SK-N-SH (cell line): Measurements from ENCODE around the gene DAB2IP. TPM values are rescaled to one million over a fixed set of nuclear protein-coding genes. Genes with fewer than 3 reads are reported as not detected.

ENCODE experiments used
- CTCF ChIA-PET: fragments of 300-600, 350-600 bp; formaldehyde crosslinking; extraction: SDS; loops from one replicate; lab custom pipeline; 2021; lab: Yijun Ruan, JAX
- POLR2A ChIA-PET: fragments of 350-600 bp; sonication (Branson Sonifier 250); formaldehyde crosslinking; extraction: SDS; loops from one replicate; lab custom pipeline; 2020; ENCODE audit warnings: antibody characterized with exemption, inconsistent platforms; lab: Yijun Ruan, JAX
- DNase-seq: peaks from one replicate; pipeline ENCODE4 v3.0.0; 2012
- H2AFZ ChIP-seq: fragments of 200-600 bp; sonication (generic); 2 replicates; pipeline ENCODE4 v1.8.1; 2016; ENCODE audit warnings: antibody characterized with exemption, mild to moderate bottlenecking, low read depth
- H3F3A ChIP-seq: fragments of 200-600 bp; sonication (generic); replicated peaks from 2 replicates; pipeline ENCODE3; 2016; ENCODE audit warnings: antibody characterized with exemption, mild to moderate bottlenecking; ENCODE audit not compliant: insufficient read depth
- H3K27ac ChIP-seq, 2 experiments: fragments of 200-500 bp in 1 of 2; fragments of 200-600 bp in 1 of 2; sonication (Bioruptor generic) in 1 of 2; sonication (generic), shearing (Covaris generic) in 1 of 2; 2 replicates each; pipeline versions ENCODE4 v1.5.1 to v1.6.1; 2014 to 2016; ENCODE audit warnings: low read depth in 2 of 2, inconsistent platforms in 1 of 2, low read length in 1 of 2, mild to moderate bottlenecking in 1 of 2, mixed read lengths in 1 of 2
- H3K27me3 ChIP-seq: fragments of 200-600 bp; sonication (generic), shearing (Covaris generic); 2 replicates; pipeline ENCODE4 v1.6.1; 2016; ENCODE audit warnings: mixed run types; ENCODE audit not compliant: insufficient read depth
- H3K36me3 ChIP-seq, 2 experiments: fragments of 200-500 bp in 1 of 2; fragments of 200-600 bp in 1 of 2; sonication (Bioruptor generic) in 1 of 2; sonication (generic) in 1 of 2; replicated peaks in 1 of 2; 2 replicates each; pipeline versions ENCODE3 to v1.5.1; 2014 to 2016; ENCODE audit warnings: low read length in 1 of 2, mild to moderate bottlenecking in 1 of 2; ENCODE audit not compliant: insufficient read depth in 2 of 2, control insufficient read depth in 1 of 2
- H3K4me1 ChIP-seq, 2 experiments: fragments of 200-500 bp in 1 of 2; fragments of 200-600 bp in 1 of 2; sonication (Bioruptor generic) in 1 of 2; sonication (generic), shearing (Covaris generic) in 1 of 2; 2 replicates each; pipeline versions ENCODE4 v1.5.1 to v1.6.1; 2014 to 2016; ENCODE audit warnings: low read depth in 1 of 2, low read length in 1 of 2, mixed run types in 1 of 2; ENCODE audit not compliant: insufficient read depth in 2 of 2, control insufficient read depth in 1 of 2
- H3K4me2 ChIP-seq: fragments of 200-600 bp; sonication (generic), shearing (Covaris generic); 2 replicates; pipeline ENCODE4 v1.6.1; 2017; ENCODE audit warnings: mixed run types
- H3K4me3 ChIP-seq, 2 experiments: fragments of 200-500 bp in 1 of 2; fragments of 200-600 bp in 1 of 2; sonication (Bioruptor generic) in 1 of 2; sonication (generic), shearing (Covaris generic) in 1 of 2; 2 replicates each; pipeline versions ENCODE4 v1.5.1 to v1.8.1; 2014 to 2016; ENCODE audit warnings: low read depth in 2 of 2, inconsistent platforms in 1 of 2, low read length in 1 of 2, mild to moderate bottlenecking in 1 of 2, mixed read lengths in 1 of 2, moderate library complexity in 1 of 2
- H3K79me2 ChIP-seq: fragments of 200-600 bp; sonication (generic); 2 replicates; pipeline ENCODE4 v1.8.1; 2017; ENCODE audit warnings: mild to moderate bottlenecking; ENCODE audit not compliant: insufficient read depth
- H3K9ac ChIP-seq: fragments of 200-600 bp; sonication (generic); 2 replicates; pipeline ENCODE4 v1.6.1; 2017; ENCODE audit warnings: mixed run types
- H3K9me2 ChIP-seq: fragments of 200-600 bp; sonication (generic); 2 replicates; pipeline ENCODE4 v1.6.1; 2017; ENCODE audit warnings: mixed run types
- H3K9me3 ChIP-seq: fragments of 200-600 bp; sonication (generic); 2 replicates; pipeline ENCODE4 v1.6.1; 2017; ENCODE audit warnings: mixed run types, mild to moderate bottlenecking, moderate library complexity
- H4K20me1 ChIP-seq: fragments of 200-600 bp; sonication (generic); 2 replicates; pipeline ENCODE4 v1.6.1; 2017; ENCODE audit warnings: mild to moderate bottlenecking, mixed run types; ENCODE audit not compliant: insufficient read depth
- CHD2 ChIP-seq: fragments of 150-350 bp; IDR thresholded peaks from 2 replicates; pipeline ENCODE4 v1.6.1; 2018; ENCODE audit warnings: low read length; ENCODE audit not compliant: partially characterized antibody
- EP300 ChIP-seq, 2 experiments: IDR thresholded peaks; 2 replicates each; pipeline versions ENCODE4 v1.4.0 to v1.6.1; 2012; ENCODE audit warnings: borderline replicate concordance in 1 of 2, low read depth in 1 of 2, low read length in 1 of 2
- EZH2phosphoT487 ChIP-seq: fragments of 200-600 bp; sonication (generic); IDR thresholded peaks from 2 replicates; pipeline ENCODE4 v1.6.1; 2017; ENCODE audit warnings: low read depth, mixed run types, mild to moderate bottlenecking, antibody characterized with exemption, moderate library complexity, borderline replicate concordance
- FOXJ3 ChIP-seq: sonication (generic); formaldehyde crosslinking; IDR thresholded peaks from 2 replicates; pipeline ENCODE4 v1.5.1; 2020; ENCODE audit warnings: mild to moderate bottlenecking, missing genetic modification reagents
- FOXM1 ChIP-seq: IDR thresholded peaks from 2 replicates; pipeline ENCODE4 v1.4.0; 2012; ENCODE audit warnings: low read depth, mild to moderate bottlenecking
- GATA2 ChIP-seq: sonication (generic); formaldehyde crosslinking; IDR thresholded peaks from 2 replicates; pipeline ENCODE4 v1.5.0; 2020; ENCODE audit warnings: mild to moderate bottlenecking, missing genetic modification reagents
- JUND ChIP-seq: IDR thresholded peaks from 2 replicates; pipeline ENCODE4 v1.4.0; 2012
- MEF2A ChIP-seq: IDR thresholded peaks from 2 replicates; pipeline ENCODE4 v1.4.0; 2012; ENCODE audit warnings: low read depth, borderline replicate concordance
- MXI1 ChIP-seq: IDR thresholded peaks from 2 replicates; pipeline ENCODE4 v1.6.1; 2012; ENCODE audit warnings: mild to moderate bottlenecking, low read depth, low read length, improper control_type of control experiment
- NFIC ChIP-seq: IDR thresholded peaks from 2 replicates; pipeline ENCODE4 v1.4.0; 2012; ENCODE audit warnings: borderline replicate concordance
- NRF1 ChIP-seq: IDR thresholded peaks from 2 replicates; pipeline ENCODE4 v1.6.1; 2012; ENCODE audit warnings: low read depth, mild to moderate bottlenecking, low read length
- RCOR1 ChIP-seq: fragments of 150-350 bp; IDR thresholded peaks from 2 replicates; pipeline ENCODE4 v1.6.1; 2017; ENCODE audit warnings: antibody characterized with exemption, low read length
- RFX5 ChIP-seq: IDR thresholded peaks from 2 replicates; pipeline ENCODE4 v1.6.1; 2012; ENCODE audit warnings: mild to moderate bottlenecking, improper control_type of control experiment, low read length
- TAF1 ChIP-seq: IDR thresholded peaks from 2 replicates; pipeline ENCODE4 v1.6.1; 2012; ENCODE audit warnings: low read depth, mild to moderate bottlenecking, low read length, moderate library complexity, borderline replicate concordance
- TCF12 ChIP-seq: IDR thresholded peaks from 2 replicates; pipeline ENCODE4 v1.4.0; 2012
- YY1 ChIP-seq: IDR thresholded peaks from 2 replicates; pipeline ENCODE4 v1.4.0; 2012; ENCODE audit warnings: low read depth, mild to moderate bottlenecking
- WGBS: methylation state at CpG from one replicate; pipeline ENCODE4 v1.1.6; 2017; ENCODE audit warnings: low lambda C conversion rate; 5-methylcytosine and 5-hydroxymethylcytosine counted together
- polyA plus RNA-seq, 3 experiments: library from polyadenylated mRNA; depleted of rRNA; stranded (reverse); fragments of >200 nt; gene quantifications; 2 replicates each; pipeline ENCODE4 v1.2.3, GENCODE V29; 2012
- TF ChIP-seq, protein P1 (sequence below): IDR thresholded peaks from 2 replicates; pipeline ENCODE4 v1.4.0; 2012; ENCODE audit warnings: low read depth, borderline replicate concordance
- TF ChIP-seq, protein P2 (sequence below): fragments of 200-600 bp; sonication (generic); IDR thresholded peaks from 2 replicates; pipeline ENCODE4 v1.6.1; 2017; ENCODE audit warnings: antibody characterized with exemption, mild to moderate bottlenecking, moderate library complexity
- TF ChIP-seq, protein P3 (sequence below): fragments of 150-350 bp; IDR thresholded peaks from 2 replicates; pipeline ENCODE4 v1.6.1; 2017; ENCODE audit warnings: antibody characterized with exemption, low read length, low read depth, borderline replicate concordance
- TF ChIP-seq, protein P4 (sequence below): IDR thresholded peaks from 2 replicates; pipeline ENCODE4 v1.4.0; 2012; ENCODE audit warnings: low read depth, borderline replicate concordance

Gene DAB2IP
- polyA plus RNA-seq, 1 of the 3 experiments (the other 2 are of a cell fraction), result 21.4 TPM

DNA sequence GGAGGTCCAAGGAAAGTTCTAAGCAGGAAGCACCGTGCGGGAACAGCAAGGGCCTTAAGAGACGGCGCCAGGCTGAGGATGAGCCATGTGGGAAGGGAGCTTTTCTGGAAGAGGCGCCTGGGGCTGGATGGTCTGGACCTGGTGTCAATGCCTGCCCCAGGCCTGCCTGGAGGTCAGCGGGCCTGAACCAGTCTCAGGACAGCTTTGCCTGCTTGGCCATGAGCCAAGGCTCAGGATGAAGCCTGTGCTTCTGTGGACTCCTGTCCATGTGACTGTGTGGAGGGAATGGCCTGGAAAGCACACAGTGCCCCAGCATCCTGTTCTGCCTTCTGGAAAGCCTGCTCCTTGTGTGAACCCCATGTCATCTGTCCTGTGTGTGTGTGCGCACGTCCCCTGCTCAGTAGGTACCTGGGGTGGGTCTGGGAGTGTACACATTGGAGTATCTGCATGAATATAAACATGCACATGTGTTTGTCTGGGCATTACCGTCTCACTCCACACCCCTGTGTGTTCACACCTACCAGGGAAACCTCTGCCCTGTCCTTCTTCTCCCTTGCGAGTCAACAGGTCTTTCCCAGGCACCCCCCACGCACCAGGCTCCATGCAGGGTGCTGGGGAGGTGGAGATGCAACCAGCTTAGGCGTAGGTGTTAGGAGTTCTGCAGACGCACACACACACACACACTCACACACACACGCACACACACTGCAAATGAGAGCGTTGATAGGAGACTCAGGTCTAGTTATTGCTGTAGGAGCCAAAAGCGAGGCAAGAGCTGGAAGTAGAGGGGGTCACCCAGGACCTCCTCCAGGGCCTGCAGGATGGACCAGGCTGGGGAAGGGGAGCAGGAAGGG is 24.8 kb downstream of the DAB2IP start:
- H3F3A ChIP-seq, result no peaks in the 10 kb centered on the region
- peak; percentile 72 for DNase-seq
- H2AFZ ChIP-seq, result no peak overlapping the region
- H3K36me3 ChIP-seq, result peaks cover 0 to 1% of the 10 kb centered on the region in 2 experiments
- no peaks in the 10 kb centered on the region for H3K79me2 ChIP-seq
- POLR2A ChIA-PET, result no interaction called here
- no peaks in the 10 kb centered on the region for H3K27me3 ChIP-seq
- peaks cover 19 to 25% of the 10 kb centered on the region in 2 experiments; a peak in 3 of 4 replicates for H3K4me1 ChIP-seq
- WGBS, result 93% methylated on average over 14 of the region's 16 CpGs
- no peaks in the 10 kb centered on the region for H3K9me3 ChIP-seq
- H3K4me3 ChIP-seq, result no peak overlapping the region
- CTCF ChIA-PET, result interaction anchor here (1.1 to 13.8 kb wide), 8 partner anchors 11 to 130 kb away, joined by 3 to 194 read pairs (median 4); no protein-coding TSS in a partner anchor
- H3K4me2 ChIP-seq, result no peak overlapping the region
- no peaks in the 10 kb centered on the region for H3K9me2 ChIP-seq
- no peak for TF ChIP-seq RFX5
- TF ChIP-seq TCF12, result no peak
- peak; percentile 86 for TF ChIP-seq MXI1
- no peak; the same call in 1 of the 2 replicates for TF ChIP-seq NFIC
- TF ChIP-seq, protein P1, sequence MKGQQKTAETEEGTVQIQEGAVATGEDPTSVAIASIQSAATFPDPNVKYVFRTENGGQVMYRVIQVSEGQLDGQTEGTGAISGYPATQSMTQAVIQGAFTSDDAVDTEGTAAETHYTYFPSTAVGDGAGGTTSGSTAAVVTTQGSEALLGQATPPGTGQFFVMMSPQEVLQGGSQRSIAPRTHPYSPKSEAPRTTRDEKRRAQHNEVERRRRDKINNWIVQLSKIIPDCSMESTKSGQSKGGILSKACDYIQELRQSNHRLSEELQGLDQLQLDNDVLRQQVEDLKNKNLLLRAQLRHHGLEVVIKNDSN, result no peak
- TF ChIP-seq CHD2, result peak; percentile 40
- H3K27ac ChIP-seq, result peak overlapping the region; percentile 11 to 24; a peak in 2 of 4 replicates
- peaks cover 6% of the 10 kb centered on the region; the same call in 1 of the 2 replicates for H4K20me1 ChIP-seq
- H3K9ac ChIP-seq, result no peak overlapping the region

DNA sequence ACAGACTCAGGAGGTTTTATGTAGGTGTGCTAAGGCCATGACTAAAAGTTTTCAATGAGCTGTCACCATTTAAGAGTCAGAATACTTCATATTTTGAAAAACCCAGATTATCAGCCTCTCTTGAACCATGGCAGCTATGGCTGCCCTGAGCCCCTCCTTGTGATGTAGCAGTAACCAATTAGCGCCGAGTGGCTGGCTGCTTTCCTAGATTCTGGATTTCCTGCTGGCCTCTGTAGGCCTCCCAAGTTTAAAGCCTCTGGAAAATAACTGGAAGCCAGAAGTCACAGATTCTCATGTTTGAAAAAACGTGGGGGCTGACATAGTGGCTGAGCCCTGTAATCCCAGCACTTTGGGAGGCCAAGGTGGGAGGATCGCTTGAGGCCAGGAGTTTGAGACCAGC is 25.5 kb downstream of the DAB2IP start:
- Histone ChIP-seq H3K9ac (no peak overlapping the region), H3K4me1 (peaks cover 19 to 25% of the 10 kb centered on the region in 2 experiments; a peak in 3 of 4 replicates), H3K27ac (peak overlapping the region in 1 of 2 experiments; percentile 20; a peak in 1 of 4 replicates), H3K36me3 (peaks cover 6 to 7% of the 10 kb centered on the region in 2 experiments), H3K4me3 (no peak overlapping the region), H3K9me2 (no peaks in the 10 kb centered on the region), H2AFZ (no peak overlapping the region), H3K27me3 (no peaks in the 10 kb centered on the region), H3K4me2 (no peak overlapping the region), H3K79me2 (no peaks in the 10 kb centered on the region), H4K20me1 (peaks cover 6% of the 10 kb centered on the region; the same call in 1 of the 2 replicates), H3F3A (no peaks in the 10 kb centered on the region), H3K9me3 (no peaks in the 10 kb centered on the region)
- DNase-seq, result no peak
- 79% methylated on average over 4 of the region's 4 CpGs for WGBS
- ChIA-PET CTCF (interaction anchor here (1.1 to 13.8 kb wide), 6 partner anchors 11 to 131 kb away, joined by 3 to 194 read pairs (median 5); no protein-coding TSS in a partner anchor), POLR2A (no interaction called here)
- TF ChIP-seq GATA2 (CRISPR knock-in tag) (no peak), EZH2phosphoT487 (no peak), NFIC (no peak), JUND (no peak), TAF1 (no peak), RCOR1 (no peak), NRF1 (no peak), MEF2A (no peak), FOXM1 (no peak), CHD2 (no peak), EP300 (IDR thresholded peaks at IDR 0.05; ENCODE audit: borderline replicate concordance in 1 of 2, low read depth in 1 of 2, low read length in 1 of 2) (no peak), FOXJ3 (CRISPR knock-in tag) (no peak), YY1 (no peak)
- TF ChIP-seq, protein P2, sequence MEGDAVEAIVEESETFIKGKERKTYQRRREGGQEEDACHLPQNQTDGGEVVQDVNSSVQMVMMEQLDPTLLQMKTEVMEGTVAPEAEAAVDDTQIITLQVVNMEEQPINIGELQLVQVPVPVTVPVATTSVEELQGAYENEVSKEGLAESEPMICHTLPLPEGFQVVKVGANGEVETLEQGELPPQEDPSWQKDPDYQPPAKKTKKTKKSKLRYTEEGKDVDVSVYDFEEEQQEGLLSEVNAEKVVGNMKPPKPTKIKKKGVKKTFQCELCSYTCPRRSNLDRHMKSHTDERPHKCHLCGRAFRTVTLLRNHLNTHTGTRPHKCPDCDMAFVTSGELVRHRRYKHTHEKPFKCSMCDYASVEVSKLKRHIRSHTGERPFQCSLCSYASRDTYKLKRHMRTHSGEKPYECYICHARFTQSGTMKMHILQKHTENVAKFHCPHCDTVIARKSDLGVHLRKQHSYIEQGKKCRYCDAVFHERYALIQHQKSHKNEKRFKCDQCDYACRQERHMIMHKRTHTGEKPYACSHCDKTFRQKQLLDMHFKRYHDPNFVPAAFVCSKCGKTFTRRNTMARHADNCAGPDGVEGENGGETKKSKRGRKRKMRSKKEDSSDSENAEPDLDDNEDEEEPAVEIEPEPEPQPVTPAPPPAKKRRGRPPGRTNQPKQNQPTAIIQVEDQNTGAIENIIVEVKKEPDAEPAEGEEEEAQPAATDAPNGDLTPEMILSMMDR, result no peak
- TF ChIP-seq, protein P3, sequence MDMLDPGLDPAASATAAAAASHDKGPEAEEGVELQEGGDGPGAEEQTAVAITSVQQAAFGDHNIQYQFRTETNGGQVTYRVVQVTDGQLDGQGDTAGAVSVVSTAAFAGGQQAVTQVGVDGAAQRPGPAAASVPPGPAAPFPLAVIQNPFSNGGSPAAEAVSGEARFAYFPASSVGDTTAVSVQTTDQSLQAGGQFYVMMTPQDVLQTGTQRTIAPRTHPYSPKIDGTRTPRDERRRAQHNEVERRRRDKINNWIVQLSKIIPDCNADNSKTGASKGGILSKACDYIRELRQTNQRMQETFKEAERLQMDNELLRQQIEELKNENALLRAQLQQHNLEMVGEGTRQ, result no peak
- TF ChIP-seq, protein P1, result no peak
- TF ChIP-seq, protein P4, sequence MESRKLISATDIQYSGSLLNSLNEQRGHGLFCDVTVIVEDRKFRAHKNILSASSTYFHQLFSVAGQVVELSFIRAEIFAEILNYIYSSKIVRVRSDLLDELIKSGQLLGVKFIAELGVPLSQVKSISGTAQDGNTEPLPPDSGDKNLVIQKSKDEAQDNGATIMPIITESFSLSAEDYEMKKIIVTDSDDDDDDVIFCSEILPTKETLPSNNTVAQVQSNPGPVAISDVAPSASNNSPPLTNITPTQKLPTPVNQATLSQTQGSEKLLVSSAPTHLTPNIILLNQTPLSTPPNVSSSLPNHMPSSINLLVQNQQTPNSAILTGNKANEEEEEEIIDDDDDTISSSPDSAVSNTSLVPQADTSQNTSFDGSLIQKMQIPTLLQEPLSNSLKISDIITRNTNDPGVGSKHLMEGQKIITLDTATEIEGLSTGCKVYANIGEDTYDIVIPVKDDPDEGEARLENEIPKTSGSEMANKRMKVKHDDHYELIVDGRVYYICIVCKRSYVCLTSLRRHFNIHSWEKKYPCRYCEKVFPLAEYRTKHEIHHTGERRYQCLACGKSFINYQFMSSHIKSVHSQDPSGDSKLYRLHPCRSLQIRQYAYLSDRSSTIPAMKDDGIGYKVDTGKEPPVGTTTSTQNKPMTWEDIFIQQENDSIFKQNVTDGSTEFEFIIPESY, result no peak
